HG03196 (cell line): ENCODE measurements around the gene TPCN2.

Experiments
- ATAC-seq: cut with Tn5 transposase; IDR thresholded peaks from one replicate; pipeline ENCODE4 v1.9.1; 2021; ENCODE audit not compliant: unreplicated experiment

The TPCN2 gene

DNA sequence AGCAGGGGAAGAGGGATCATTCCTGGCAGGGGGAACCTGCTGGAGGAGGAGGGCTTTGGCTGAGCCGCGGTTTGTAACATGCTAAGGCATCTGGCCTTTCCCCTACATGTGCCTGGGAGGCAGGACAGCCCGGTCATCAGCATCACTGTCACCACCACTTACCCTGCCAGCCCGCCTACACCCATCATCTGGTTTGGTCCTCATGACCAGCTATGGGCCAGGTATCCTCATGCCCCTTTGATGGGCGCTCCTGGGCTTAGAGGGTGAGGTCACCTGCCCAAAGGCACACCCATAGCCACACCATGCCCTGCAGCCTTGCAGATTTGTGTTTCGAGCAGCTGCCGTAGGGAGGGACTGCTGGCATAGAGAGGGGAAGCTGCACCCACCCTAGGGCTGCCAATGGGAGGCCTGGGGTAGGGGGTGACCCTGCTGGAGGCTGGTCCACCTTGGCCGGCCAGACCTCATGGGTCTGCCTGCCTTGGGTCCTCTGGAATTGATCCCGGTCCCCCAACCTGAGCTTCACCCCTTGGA lies 38.3 kb upstream of the TPCN2 start:
- no peak for ATAC-seq

DNA sequence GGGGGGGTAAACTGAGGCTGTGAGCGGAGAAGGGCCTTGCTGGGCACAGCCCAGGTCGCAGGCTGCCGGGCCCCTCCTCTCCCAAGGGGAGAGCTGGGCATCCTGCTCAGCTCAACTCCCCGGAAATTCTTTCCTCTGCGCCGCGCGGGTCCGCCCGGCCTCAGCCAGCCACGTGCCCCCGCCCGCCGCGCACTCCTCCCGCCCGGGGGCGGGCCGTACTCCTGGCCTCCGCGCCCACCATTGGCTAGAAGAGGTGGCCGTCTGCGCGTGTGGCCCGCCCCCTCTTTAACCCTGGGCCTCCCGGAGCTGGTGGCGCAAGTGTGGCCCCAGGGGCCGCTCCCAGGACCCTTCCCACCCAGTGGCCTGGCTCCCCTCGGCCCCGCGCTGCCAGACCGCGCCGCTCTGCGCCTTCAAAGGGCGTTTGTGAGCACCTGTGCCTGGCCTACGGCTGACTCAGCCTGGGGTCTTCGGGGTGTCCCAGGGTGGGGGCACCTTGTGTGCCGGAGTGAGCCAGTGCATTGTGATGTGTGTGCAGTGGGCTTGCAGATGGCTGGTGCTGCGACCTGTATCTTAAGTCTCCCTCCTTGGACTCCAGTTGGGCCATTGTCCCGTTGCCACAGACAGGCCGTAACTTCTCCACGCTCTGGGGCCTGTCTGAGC lies 37.6 kb upstream of the TPCN2 start:
- ATAC-seq = no peak

DNA sequence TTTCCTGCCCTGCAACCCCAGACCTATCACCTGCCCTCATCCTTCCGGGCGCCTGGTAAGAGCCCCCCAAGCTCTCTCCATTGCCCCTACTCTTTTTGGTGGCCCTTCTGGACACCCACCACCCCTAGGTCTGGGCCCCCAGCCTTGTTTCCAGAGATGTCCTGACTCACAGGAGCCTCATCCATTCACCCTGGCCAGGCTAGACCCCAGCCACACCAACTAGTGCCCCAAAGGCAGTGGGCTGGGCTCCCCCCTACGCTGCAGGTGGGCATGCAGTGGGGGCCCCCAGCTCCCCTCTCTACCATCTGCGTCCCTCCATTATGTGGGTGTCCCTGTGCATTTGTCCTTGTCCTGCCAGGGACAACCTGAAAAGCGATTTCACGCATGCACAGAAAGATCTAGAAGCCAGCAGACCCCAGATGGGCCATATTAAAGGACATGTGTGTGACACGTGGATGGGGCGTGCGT lies 37.1 kb upstream of the TPCN2 start:
- no peak for ATAC-seq

DNA sequence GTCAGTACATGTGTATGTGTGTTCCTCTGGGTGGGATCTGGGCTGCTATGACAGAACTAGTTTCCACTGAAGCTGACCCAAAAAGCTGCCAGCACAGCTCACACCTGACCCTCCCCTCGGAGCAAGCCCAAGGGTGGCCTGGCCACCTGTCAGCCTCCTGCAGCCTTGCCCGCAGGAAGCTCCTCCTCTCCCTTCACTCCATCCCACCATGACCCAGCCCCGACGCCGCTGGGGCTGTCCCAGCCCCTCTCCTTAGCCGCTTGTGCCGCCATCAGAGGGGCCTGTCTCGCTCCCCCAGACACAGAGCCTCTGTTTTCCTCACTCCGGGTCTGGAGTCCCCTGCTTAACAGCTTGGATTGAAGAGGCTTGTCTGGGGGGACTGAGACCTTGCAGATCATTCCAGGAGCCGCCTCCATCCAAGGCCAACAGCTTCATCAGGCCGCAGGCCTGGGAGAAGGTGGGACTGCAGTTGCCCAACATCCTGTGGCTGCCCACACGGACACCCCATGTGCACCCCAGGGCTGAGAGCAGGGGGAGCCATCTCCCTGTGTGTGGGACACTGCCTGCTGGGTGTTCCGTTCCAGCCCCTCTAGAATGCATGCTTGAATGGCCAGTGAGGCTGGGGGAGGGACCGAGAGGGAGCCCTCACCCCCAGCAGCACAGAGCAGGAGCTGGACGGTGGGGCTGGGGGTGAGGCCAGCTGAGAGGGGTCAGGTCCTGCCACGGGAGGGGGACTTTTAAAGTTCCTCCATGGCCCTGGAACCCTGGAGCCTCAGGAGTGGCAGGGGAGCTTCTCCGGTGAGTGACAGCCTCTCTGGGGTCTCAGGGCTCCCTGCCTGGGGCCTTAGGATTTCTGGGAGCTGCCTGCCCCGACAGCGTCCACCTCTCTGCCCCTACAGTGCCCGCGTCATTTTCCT lies 36.4 kb upstream of the TPCN2 start:
- ATAC-seq = no peak

DNA sequence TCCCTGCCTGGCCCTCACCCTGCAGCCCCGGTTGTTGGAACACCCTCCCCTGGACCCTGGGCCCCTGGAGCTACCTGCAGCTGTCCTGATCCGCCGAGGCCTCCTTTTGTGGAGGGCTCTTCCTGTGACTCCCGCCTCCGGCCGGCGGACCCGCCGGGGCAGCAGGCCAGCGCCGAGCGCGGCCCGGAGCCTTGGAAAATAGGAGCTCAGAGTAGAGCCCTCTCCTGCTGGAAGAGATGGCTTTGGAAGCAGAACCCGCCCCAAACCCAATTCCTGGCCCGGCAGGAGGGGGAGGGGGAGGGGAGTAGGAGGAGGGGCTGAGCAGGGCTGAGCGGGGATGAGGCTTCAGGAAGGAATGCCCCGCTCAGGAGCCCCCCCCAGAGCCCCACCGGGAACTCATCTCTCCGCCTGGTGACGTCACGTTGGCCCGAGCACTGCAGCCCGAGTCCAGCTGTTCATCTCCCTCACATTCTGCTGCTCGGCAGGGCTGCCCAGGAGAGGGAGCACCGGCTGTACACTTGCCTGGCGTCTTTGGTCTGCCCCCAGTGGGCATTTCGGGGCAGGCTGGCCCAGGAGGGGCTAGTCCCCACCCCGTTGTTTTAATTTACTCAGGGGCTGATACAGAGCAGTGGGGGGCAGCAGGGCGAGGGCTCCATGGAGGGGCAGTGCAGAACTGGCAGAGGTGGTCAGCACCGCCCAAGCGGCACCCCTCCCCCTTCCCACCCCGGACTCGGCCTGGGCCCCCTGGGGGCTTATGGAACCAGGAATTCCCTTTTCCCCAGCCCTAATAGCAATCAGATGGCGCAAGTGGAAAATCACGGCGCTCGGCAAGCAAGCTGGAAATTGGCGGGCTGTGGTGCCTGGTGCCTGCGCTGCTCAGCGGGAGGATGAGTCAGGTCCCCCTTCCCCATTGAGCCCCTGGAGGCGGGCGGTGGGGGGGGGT lies 35.5 kb upstream of the TPCN2 start, which contains the start of gene MRGPRF:
Gene MRGPRF (minus strand): TSS at position 238 of the 943 bp plus-strand sequence. CDS start 3,345 bp downstream, outside the sequence.
- ATAC-seq = no peak

DNA sequence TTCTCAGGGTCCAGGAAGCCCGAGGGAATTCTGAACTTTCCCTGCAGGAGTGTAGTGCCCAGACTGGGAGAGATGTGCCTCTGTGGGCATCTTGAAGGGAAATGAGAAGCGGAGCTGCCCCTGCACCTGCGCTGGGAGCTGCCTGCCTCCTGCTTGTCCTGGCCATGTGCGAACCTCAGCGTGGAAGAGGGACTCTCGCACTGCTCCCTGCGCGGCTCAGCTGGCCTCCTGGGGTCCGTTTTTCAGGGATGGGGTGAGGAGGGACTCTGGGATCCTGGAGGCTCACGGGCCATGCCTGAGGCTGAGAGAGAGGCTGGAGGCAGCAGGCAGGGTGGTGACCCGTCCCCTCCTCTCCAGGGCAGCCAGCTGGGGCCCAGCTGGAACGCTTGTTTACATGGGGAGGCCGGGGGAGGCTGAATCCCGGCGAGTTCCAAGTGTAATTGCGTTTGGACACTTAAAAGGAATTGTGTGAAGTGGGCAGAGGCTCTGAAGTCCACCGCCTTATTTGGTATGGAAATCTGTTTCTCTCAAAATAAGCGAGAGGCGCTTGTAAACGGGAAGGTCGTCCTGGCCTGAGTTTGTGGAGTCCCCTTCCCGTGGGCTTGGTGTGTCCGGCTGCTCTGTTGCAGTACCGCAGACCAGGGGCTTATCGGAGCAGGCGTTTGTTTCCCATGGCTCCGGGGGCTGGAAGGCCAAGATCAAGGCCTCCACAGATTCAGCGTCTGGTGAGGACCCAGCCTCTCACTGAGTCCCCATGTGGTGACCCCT lies 34.5 kb upstream of the TPCN2 start:
- no peak for ATAC-seq

GRCh38 chr11:69014898-69015549 lies 33.7 kb upstream of the TPCN2 start:
- no peak for ATAC-seq

DNA sequence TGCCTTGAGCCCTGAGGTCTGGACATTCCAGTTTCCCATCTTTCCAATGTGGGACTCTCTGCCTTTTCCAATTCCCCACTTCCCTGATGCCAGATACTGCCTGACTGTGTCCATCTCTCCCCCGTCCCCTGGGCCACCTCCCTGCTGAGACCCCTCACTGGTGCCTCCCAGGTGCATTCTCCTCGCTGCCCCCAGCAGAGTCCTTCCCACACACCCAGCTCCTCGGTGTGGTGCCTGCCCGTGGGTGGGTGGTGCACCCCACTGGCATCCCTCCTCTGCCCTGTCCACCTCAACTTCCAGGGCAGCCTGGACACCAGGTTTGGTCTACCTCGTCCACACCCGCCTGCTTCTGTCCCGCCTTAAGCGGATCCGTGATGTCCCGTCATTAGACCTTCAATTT lies 30.8 kb upstream of the TPCN2 start:
- no peak for ATAC-seq

- ATAC-seq = no peak
Observed at GRCh38 chr11:69018924-69019323, 29.8 kb upstream of the TPCN2 start.

- no peak for ATAC-seq
Observed at GRCh38 chr11:69022260-69022659, 26.5 kb upstream of the TPCN2 start.

- ATAC-seq = no peak
Observed at GRCh38 chr11:69024509-69024908, 24.2 kb upstream of the TPCN2 start.

- ATAC-seq = no peak
Observed at GRCh38 chr11:69027704-69028372, 20.9 kb upstream of the TPCN2 start.

- no peak for ATAC-seq
Observed at GRCh38 chr11:69030301-69030700, 18.4 kb upstream of the TPCN2 start.

DNA sequence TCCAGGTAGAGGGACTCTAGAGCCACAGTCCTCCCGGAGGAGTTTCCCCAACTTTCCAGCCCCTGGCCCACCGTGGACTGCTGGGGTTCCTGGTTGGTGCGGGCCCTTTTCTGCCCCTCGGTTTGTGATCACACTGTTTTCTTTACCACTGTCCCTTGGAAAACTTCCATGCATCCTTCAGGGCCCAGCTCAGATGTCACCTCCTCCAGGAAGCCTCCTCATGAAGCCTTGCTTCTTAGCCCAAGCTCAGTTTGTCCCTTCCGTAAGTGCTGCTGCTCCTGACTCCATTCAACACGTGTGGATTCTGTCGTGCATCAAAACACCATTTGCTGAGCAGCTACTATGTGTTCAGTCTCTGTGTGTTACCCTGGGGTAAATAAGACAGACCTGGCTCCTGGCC lies 15.9 kb upstream of the TPCN2 start:
- no peak for ATAC-seq

GRCh38 chr11:69033431-69033830 lies 15.3 kb upstream of the TPCN2 start:
- no peak for ATAC-seq

GRCh38 chr11:69034123-69034867 lies 14.4 kb upstream of the TPCN2 start:
- ATAC-seq = no peak

DNA sequence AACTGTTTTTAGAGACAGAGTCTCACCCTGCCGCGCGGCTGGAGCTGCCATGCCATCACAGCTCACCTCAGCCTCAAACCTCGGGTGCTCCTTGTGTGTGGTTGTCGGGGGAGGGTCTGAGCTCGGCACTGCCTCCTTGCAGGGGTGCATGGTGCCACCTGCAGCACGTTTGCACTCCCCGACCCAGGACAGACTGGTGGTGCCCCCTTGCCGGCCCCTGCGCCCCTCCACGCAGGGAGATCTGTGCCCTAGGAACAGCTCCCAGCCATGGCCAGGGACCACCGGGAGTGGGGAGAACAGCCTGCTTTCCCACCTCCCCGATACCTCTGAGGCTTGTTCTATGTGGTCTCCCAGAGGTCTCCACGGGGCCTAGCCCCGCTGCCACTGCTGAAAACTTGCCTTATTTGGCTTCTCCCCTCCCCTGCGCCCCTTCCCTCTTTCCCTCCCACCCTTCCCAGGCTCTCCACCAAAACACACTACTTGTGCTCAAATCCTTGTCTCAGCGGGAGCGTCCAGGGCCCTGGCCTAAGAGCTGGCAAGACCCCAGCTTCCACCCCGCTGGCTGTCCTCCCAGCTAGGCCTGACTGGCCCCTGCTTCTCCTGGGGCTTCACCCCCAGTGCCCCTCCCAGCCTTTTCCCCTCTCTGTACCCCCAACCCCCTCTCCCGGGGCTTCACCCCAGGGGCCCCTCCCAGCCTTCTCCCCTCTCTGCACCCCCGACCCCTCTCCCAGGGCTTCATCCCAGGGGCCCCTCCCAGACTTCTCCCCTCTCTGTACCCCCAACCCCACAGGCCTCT lies 13.4 kb upstream of the TPCN2 start:
- no peak for ATAC-seq
